SK-N-DZ (cell line): ENCODE results near the gene WRNIP1.
A peak's percentile ranks its signal among the peaks of the same experiment; 100 is the strongest.
"Not testable (repeated sequence)": the region's sequence is repeated elsewhere in the genome, so short reads cannot be mapped to it uniquely, and the experiment has no call there.

Experiments
- DNase-seq: peaks from one replicate; pipeline ENCODE4 v3.0.0-alpha.2; 2015; ENCODE audit warnings: low spot score

Gene WRNIP1

GRCh38 chr6:2760882-2761842, 4.0 kb upstream of the WRNIP1 start:
- no peak for DNase-seq

GRCh38 chr6:2762868-2763267, 2.3 kb upstream of the WRNIP1 start:
- DNase-seq = not testable (repeated sequence)

GRCh38 chr6:2763345-2763841, 1.8 kb upstream of the WRNIP1 start:
- no peak for DNase-seq

GRCh38 chr6:2763876-2764540, 1.2 kb upstream of the WRNIP1 start:
- DNase-seq = peak; percentile 34

- DNase-seq = peak; percentile 80
Measured at GRCh38 chr6:2764610-2765165, 505 bp upstream of the WRNIP1 start.

GRCh38 chr6:2765896-2766766, 938 bp downstream of the WRNIP1 start:
- peak; percentile 27 for DNase-seq

- DNase-seq = no peak
Measured at GRCh38 chr6:2766767-2767656, 1.8 kb downstream of the WRNIP1 start.

GRCh38 chr6:2767657-2768524, 2.7 kb downstream of the WRNIP1 start:
- no peak for DNase-seq

- no peak for DNase-seq
Measured at GRCh38 chr6:2768696-2769095, 3.5 kb downstream of the WRNIP1 start.

- DNase-seq = no peak
Measured at GRCh38 chr6:2770171-2770570, 5.0 kb downstream of the WRNIP1 start.

GRCh38 chr6:2771079-2771478, 5.9 kb downstream of the WRNIP1 start:
- no peak for DNase-seq

GRCh38 chr6:2772840-2773239, 7.6 kb downstream of the WRNIP1 start:
- DNase-seq = no peak

- DNase-seq = no peak
Measured at GRCh38 chr6:2773449-2773848, 8.3 kb downstream of the WRNIP1 start.

- DNase-seq = no peak
Measured at GRCh38 chr6:2775003-2775402, 9.8 kb downstream of the WRNIP1 start.

- no peak for DNase-seq
Measured at GRCh38 chr6:2777249-2777648, 12.1 kb downstream of the WRNIP1 start.

- no peak for DNase-seq
Measured at GRCh38 chr6:2780102-2780737, 15.0 kb downstream of the WRNIP1 start.

GRCh38 chr6:2781685-2782355, 16.6 kb downstream of the WRNIP1 start:
- no peak for DNase-seq

GRCh38 chr6:2782356-2782708, 17.1 kb downstream of the WRNIP1 start:
- DNase-seq = no peak
